NT2/D1 (cell line): ENCODE measurements around the gene ESRRB.

ENCODE experiments used
- SUZ12 ChIP-seq: IDR thresholded peaks from 2 replicates; pipeline ENCODE4 v1.6.1; 2011; ENCODE audit not compliant: insufficient read length, insufficient read depth; ENCODE audit errors: extremely low read depth
- YY1 ChIP-seq: IDR thresholded peaks from 2 replicates; pipeline ENCODE4 v1.6.1; 2011; ENCODE audit not compliant: insufficient read length, insufficient read depth
- ZNF274 ChIP-seq: IDR thresholded peaks from 2 replicates; pipeline ENCODE4 v1.6.1; 2011; ENCODE audit warnings: mild to moderate bottlenecking, low read depth, low read length

GRCh38 chr14:76412501-76412900, 36.6 kb downstream of the ESRRB start:
- TF ChIP-seq ZNF274: no peak
- TF ChIP-seq YY1: no peak
- no peak for TF ChIP-seq SUZ12
